GM12878 (cell line): Measurements from ENCODE around the gene SRCAP. TPM values are rescaled to one million over a fixed set of nuclear protein-coding genes. Genes with fewer than 3 reads are reported as not detected.

ENCODE experiments used
- ATF7 ChIP-seq: fragments of 450-650 bp; IDR thresholded peaks from 2 replicates; pipeline ENCODE4 v1.6.1; 2016; ENCODE audit warnings: low read depth, mild to moderate bottlenecking
- BCLAF1 ChIP-seq: fragments of 450-650 bp; IDR thresholded peaks from 2 replicates; pipeline ENCODE4 v1.6.1; 2017; ENCODE audit warnings: antibody characterized with exemption, mild to moderate bottlenecking, moderate library complexity
- CTCF ChIP-seq, 3 experiments: IDR thresholded peaks in 2 of 3; conservative IDR thresholded peaks in 1 of 3; 2 replicates each; pipeline ENCODE4 v1.5.1; 2011; ENCODE audit warnings: low read depth in 3 of 3, low read length in 3 of 3, mild to moderate bottlenecking in 3 of 3, control low read depth in 2 of 3, moderate library complexity in 2 of 3, inconsistent platforms in 1 of 3, mixed read lengths in 1 of 3; ENCODE audit not compliant: control insufficient read depth in 2 of 3, insufficient read depth in 1 of 3; ENCODE audit errors: extremely low read depth in 1 of 3
- E4F1 ChIP-seq: fragments of 450-650 bp; IDR thresholded peaks from 2 replicates; pipeline ENCODE4 v1.6.1; 2018; ENCODE audit warnings: borderline replicate concordance, mild to moderate bottlenecking; ENCODE audit not compliant: partially characterized antibody
- EP300 ChIP-seq, 2 experiments: fragments of 150-350 bp in 1 of 2; IDR thresholded peaks; 2 replicates each; pipeline ENCODE4 v1.6.1; 2011 to 2012; ENCODE audit warnings: low read depth in 2 of 2, low read length in 2 of 2, borderline replicate concordance in 1 of 2, improper control_type of control experiment in 1 of 2, inconsistent platforms in 1 of 2; ENCODE audit not compliant: control insufficient read depth in 1 of 2
- HDAC2 ChIP-seq: fragments of 200-600 bp; sonication (generic); IDR thresholded peaks from 2 replicates; pipeline ENCODE4 v1.6.1; 2017
- IKZF1 ChIP-seq: fragments of 450-650 bp; conservative IDR thresholded peaks from 2 replicates; pipeline ENCODE4 v1.6.1; 2017; ENCODE audit warnings: antibody characterized with exemption, mild to moderate bottlenecking
- LARP7 ChIP-seq: fragments of 450-650 bp; IDR thresholded peaks from 2 replicates; pipeline ENCODE4 v1.6.1; 2017; ENCODE audit warnings: mild to moderate bottlenecking
- MEF2B ChIP-seq: fragments of 450-650 bp; IDR thresholded peaks from 2 replicates; pipeline ENCODE4 v1.6.1; 2018; ENCODE audit warnings: mild to moderate bottlenecking, moderate library complexity; ENCODE audit not compliant: partially characterized antibody, poor library complexity, severe bottlenecking
- MLLT1 ChIP-seq: fragments of 450-650 bp; IDR thresholded peaks from 2 replicates; pipeline ENCODE4 v1.6.1; 2016; ENCODE audit warnings: mild to moderate bottlenecking
- MXI1 ChIP-seq: fragments of 150-350 bp; IDR thresholded peaks from 2 replicates; pipeline ENCODE4 v1.6.1; 2011; ENCODE audit warnings: low read depth, mild to moderate bottlenecking, inconsistent platforms, low read length, improper control_type of control experiment
- NFYB ChIP-seq: IDR thresholded peaks from 2 replicates; pipeline ENCODE4 v1.6.1; 2011; ENCODE audit warnings: low read depth, mild to moderate bottlenecking, low read length, improper control_type of control experiment, moderate library complexity; ENCODE audit not compliant: insufficient read depth
- NKRF ChIP-seq: fragments of 450-650 bp; conservative IDR thresholded peaks from 2 replicates; pipeline ENCODE4 v1.6.1; 2017; ENCODE audit warnings: mild to moderate bottlenecking, moderate library complexity
- RB1 ChIP-seq: fragments of 450-650 bp; formaldehyde crosslinking; IDR thresholded peaks from 2 replicates; pipeline ENCODE4 v1.6.1; 2017; ENCODE audit warnings: mild to moderate bottlenecking, borderline replicate concordance
- RBBP5 ChIP-seq: fragments of 200-600 bp; sonication (generic); conservative IDR thresholded peaks from 2 replicates; pipeline ENCODE4 v1.6.1; 2016
- TARDBP ChIP-seq: IDR thresholded peaks from 2 replicates; pipeline ENCODE4 v1.6.1; 2016; ENCODE audit warnings: borderline replicate concordance
- ZNF217 ChIP-seq: fragments of 450-650 bp; IDR thresholded peaks from 2 replicates; pipeline ENCODE4 v1.6.1; 2017; ENCODE audit warnings: antibody characterized with exemption, mild to moderate bottlenecking
- polyA plus RNA-seq, 11 experiments: library from polyadenylated mRNA; depleted of rRNA in 4 of 11; unstranded in 6 of 11; stranded (reverse) in 5 of 11; fragments of >200 nt; fragmentation: Nextera tagmentation in 4 of 11; fragmentation: Illumina TruSeq in 1 of 11; extraction: Ambion mirVana in 4 of 11; extraction: Trizol in 1 of 11; gene quantifications; 1 replicate in 1 of 11; 2 replicates in 10 of 11; pipeline versions ENCODE4 v1.2.1 to v1.2.3, GENCODE V29; 2011 to 2016; ENCODE audit warnings: inconsistent platforms in 2 of 11, missing spikeins in 2 of 11, low read depth in 1 of 11
- total RNA-seq, 4 experiments: library from RNA; depleted of rRNA in 3 of 4; stranded (reverse); fragments of >200 nt in 3 of 4; fragmentation: Illumina TruSeq in 1 of 4; extraction: Trizol in 1 of 4; gene quantifications; 2 replicates each; pipeline versions ENCODE4 v1.2.1 to v1.2.3, GENCODE V29; 2013 to 2021

The SRCAP gene
- total and polyA plus RNA-seq, 10 of the 15 experiments (the other 5 are each of a cell fraction or from before 2014, with no cell fraction given) = 0.24 to 58.4 (median 11.6) TPM

DNA sequence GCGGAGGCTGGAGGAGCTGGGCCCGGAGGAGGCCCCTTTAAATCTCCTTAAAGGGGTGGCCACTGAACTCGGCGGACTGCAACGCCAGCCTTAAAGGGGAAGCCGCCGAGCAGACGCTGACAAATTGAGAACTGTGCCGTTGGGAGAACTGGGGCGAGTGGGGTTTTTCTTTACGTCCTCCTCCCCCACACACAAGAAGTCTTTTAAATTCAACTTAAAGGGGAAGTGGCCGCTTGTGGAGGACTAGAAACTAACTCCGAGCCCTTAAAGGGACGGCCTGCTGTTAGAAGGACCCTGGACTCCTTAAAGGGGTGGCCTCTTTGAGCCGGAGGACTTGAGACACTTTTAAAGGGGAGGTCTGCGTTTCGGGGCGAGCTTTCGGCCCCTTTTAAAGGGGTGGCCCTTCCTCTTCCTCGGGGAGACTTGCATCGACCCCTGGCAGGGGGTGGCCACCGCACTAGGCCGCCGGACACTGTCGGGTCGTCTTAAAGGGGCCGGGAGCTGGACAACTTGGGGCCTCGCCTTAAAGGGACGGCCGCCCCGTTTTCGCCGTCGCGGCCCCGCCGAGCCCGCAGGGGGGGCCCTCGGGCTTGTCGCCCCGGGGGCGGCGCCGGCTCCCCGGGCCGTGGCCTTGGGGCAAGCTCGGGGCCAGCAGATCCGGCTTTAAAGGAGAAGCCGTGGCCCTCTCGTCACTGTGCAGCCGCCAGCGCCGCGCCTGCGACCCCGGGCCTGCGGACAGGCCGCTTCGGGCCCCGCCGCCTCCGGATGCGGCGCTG lies 40.1 kb upstream of the SRCAP start (continued):
- TF ChIP-seq BCLAF1 (0 out of 2 replicates have a peak, but pooled peaks have one; percentile 9), IKZF1 (peak; percentile 59), TARDBP (no peak), EP300 (IDR thresholded peaks at IDR 0.05; ENCODE audit: borderline replicate concordance in 1 of 2, control insufficient read depth in 1 of 2, low read depth in 2 of 2, low read length in 2 of 2) (no peak), RBBP5 (0 out of 2 replicates have a peak, but pooled peaks have one; percentile 73), LARP7 (peak; percentile 96; the same call in 1 of the 2 replicates), MXI1 (peak; percentile 8), MLLT1 (no peak), ZNF217 (0 out of 2 replicates have a peak, but pooled peaks have one; percentile 25), MEF2B (peak; percentile 34), E4F1 (peak; percentile 61), HDAC2 (no peak), RB1 (peak; percentile 34; the same call in 1 of the 2 replicates), NKRF (peak; percentile 87), CTCF (IDR thresholded peaks at IDR 0.05 in 2 of 3, conservative IDR thresholded peaks at IDR 0.05 in 1 of 3; ENCODE audit: control insufficient read depth in 2 of 3, extremely low read depth in 1 of 3, insufficient read depth in 1 of 3, low read depth in 3 of 3, low read length in 3 of 3) (peak in 2 of 3 experiments; percentile 18 to 27; a peak in 3 of 6 replicates), ATF7 (no peak), NFYB (0 out of 2 replicates have a peak, but pooled peaks have one; percentile 8)
